ENCODE measurements around the gene INPP4B.

INPP4B gene

DNA sequence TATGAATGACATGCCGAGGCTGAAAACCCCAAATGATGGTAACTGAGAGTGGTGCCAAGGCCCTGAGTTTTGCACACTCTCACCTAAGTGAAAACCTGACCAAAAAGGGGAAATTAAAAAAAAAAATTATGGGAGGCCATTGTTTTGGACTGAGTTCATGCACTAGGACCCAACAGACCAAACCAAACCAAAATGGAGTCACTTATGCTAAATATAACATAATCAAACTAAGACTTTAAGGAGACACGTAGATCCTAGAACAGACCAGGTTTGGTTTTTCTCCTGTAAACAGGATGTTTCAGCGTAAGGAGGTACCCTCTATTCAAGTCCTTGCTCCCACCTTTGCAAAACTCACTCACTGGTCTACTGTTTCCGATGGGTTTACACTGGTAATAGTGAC lies 453.0 kb downstream of the INPP4B start:
- DNase-seq (ENCODE audit: extremely low read depth in 1 of 2, low read depth in 1 of 2): no peak

DNA sequence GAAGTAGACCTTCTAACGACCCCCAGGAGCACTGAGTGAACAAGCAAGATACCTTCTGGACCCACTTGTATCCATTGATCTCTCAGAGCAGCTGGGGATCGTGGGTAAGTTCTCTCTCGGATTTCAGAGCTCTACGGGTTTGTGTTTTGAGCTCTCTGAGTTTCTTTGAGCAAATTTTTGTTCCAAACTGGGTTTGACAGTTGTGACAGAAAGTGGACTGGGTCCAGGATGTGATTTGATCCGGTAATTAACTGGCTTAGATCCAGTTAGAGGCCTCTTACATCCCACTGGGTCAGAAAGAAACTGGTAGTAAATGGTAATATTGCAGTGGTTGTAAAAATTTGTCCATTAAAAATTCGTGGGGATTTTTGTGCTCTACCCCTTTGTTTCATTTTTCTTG lies 459.2 kb downstream of the INPP4B start:
- DNase-seq (ENCODE audit: extremely low read depth in 1 of 2, low read depth in 1 of 2): no peak

DNA sequence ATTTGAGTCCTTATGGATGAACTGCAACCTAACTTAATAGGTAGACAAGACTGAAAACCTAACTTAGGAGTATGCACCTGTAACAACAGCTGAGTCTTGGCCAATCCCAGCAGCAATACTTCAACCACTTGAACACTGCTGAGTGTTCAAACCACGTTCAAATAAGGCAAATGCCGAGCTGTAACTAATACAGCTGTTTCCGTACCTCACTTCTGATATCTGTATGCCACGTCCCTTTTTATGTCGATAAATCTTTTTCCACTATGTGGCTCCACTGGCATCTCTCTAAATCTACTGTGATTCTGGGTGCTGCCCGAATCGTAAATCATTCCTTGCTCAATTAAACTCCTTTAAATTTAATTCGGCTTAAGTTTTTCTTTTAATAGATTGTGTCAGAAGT lies 459.7 kb downstream of the INPP4B start:
- DNase-seq (ENCODE audit: extremely low read depth in 1 of 2, low read depth in 1 of 2): no peak

DNA sequence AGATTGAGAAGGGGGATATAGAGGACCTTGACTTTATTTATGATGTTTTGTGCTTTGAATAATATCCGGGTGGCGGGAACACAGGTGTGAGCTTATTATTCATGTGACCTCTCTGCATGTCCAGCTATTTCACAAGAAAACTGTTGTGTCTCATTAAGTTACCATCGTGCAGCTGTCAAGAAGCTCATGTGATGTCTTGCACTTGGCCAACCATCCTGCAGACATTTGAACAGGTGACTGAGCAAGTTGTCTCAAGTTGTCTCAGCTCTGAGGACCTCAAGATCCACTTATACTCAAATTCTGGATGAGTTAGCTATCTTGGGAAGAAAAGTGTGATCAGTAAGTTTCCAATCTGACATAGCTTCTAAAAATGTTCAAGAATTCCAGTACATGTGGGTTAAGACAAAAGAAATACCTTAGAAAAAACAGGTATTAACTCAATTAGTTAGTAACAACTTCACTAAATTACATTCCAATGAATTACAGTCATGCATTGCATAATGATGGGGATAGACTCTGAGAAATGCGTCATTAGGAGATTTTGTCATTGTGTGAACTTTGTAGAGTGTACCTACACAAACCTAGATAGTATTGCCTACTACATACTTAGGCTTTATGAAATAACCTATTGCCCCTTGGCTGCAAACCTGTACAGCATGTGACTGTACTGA lies 462.2 kb downstream of the INPP4B start:
- no peak for DNase-seq (ENCODE audit: extremely low read depth in 1 of 2, low read depth in 1 of 2)

DNA sequence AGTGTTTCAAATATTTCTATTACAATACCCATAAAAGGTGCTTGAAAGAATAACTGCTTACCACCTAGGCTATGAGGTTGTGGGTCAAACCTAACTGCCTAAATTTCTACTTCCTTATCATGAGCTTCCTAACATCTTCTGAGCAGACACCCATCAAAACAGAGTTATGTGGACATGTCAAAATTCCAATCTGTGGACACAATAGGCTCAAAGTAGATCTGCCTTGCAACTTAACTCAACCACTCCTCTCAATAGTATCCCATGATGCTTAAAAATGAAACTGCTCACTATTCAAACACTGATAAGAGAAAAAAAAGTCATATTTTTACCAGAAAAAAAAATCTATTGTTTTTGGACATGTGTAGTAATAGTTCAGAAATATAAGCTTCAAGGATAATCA lies 462.7 kb downstream of the INPP4B start:
- DNase-seq (ENCODE audit: extremely low read depth in 1 of 2, low read depth in 1 of 2): no peak

DNA sequence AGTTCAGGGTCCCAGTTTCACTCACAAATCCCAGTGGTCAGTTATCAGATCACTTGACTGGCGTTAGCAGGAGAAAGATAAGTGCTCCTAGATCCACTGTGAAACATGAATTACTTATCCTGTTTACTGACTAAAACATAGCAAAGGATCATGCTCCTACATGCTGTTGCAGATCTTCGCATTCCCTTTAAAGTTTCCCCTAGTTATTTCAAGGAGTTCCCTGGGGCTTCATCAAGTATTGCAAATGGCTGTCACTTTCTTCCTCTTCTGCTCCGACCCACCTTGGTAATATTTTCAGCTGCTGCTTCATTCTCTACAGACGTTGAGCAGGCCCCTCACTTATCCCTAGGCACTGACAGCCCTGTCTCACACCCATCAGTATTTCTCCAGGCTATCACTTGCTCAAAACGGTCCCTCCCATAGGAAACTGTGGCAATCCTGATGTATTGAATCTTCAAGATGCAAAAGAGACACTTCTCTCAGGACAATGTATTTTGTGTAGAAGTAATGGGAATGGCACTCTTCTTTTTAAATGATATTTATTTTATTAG lies 466.0 kb downstream of the INPP4B start:
- no peak for DNase-seq (ENCODE audit: extremely low read depth in 1 of 2, low read depth in 1 of 2)

DNA sequence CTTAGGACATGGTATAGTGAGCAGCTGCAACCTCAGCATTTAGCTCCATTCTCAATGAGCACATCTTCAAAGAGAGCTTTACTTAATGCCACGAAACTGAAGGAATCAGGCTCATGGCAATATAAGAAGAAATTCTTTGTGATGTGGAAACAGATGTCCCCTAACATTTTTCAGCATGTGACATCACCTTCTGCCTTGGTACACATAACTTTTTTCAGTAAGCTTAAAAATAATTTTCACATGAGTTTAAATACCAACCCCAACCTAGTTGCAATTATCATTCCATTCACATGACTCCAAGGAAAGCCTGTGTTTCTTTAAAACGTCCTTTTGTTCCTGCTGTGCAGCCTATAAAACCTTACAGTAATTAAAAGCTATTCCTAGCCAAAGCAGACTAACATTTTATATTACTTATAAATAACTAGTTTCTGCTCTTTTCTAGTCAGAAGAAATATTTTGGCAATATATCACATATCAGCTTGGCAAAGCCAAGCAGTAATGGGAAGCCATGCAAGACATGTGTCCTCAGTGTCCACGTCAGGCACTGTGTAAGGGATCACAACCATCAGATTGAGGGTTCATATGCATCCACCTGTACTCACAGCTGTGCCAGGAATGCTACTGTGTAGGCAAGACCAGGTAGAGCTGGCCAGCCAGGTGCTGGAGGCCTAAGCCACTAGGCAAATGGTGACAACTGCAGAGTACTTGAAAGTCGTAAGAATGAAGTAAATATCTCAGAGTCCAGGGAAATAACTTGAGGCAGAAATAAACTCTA lies 466.6 kb downstream of the INPP4B start:
- no peak for DNase-seq (ENCODE audit: extremely low read depth in 1 of 2, low read depth in 1 of 2)

DNA sequence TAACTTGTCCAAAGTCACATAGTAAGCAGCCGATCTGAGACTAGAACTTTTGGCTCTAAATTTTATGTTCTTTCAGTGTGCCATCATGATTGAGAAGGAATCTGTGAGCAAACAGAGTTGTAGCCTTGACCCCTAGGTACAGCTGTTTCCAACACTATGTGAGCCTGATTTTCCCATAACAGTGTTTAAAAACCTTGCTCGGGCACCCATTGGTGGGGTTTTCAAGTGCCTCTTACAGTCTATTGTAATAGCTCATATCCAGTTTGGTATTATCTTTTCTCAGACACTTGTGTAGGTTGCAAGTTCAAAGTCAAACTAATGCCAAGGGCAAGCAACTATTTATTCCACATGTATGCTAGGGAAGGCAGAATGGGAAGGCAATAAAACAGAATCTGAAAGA lies 467.9 kb downstream of the INPP4B start:
- DNase-seq (ENCODE audit: extremely low read depth in 1 of 2, low read depth in 1 of 2): no peak

DNA sequence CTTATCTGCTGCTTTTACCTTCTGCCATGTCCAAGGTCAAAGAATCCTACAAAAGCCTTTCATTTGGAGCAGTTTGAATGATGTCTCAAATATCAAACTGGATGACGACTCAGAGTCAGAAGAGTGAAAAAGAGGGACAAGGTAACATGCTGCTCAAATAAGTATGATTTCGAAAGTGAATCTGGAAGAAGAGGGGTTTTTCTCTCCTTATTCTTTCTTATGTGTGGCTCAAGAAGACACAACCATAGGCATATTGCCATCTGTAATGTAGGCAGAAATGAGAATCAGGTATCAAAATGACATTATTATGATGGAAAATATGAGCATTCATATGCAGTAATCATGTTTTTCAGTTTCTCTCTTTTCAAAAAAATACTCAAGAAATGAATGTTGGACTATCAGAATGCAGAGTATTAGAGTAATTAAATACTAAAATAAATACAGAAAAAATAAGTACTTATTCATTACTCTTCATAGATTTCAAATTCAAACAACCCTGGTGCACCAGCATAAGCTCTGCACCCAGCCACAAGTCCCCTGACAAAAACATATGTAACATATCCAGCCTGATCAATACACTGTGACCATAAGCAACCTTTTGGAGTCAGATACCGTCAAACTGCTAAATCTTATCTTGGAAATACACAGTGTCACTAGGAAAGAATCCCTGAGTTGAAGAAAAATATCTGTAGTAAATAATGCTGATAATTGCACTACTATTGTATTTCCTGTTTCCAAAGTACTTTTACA lies 468.6 kb downstream of the INPP4B start:
- DNase-seq (ENCODE audit: extremely low read depth in 1 of 2, low read depth in 1 of 2): no peak

DNA sequence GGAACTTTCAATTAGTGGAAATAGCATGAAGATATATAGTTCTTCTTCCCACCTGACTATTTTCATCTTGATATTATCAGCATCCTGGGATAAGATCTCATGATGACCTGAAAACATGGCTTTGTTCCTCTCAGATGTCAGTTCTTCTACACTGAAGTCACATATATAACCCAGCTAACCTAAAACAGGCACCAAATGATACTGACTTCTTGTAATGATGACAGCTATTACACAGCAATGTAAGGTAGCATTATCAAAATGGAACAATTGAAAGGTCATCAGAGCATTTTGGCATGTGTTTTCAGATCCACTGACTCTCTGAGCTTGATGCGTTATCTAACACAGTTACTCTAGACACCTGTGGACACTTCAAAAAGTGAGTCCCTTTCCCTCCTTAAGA lies 469.9 kb downstream of the INPP4B start:
- DNase-seq (ENCODE audit: extremely low read depth in 1 of 2, low read depth in 1 of 2): no peak

DNA sequence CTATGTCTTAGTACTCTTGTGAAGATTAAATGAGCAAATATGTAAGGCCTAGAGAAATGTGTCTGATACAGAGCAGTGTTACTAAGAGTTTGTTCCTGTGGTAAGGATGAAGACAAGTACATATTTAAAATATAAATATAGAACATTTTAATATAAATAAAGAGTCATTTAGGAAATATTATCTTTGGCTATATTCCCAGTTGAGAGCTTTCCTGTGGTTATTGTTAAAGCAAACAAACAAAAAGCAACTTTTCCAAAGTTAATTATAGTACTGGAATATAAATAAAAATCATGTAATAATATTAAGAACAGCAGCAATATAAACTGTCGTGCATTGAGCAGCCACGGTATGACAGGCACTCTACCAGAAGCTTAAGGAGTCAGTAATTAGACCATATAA lies 472.5 kb downstream of the INPP4B start:
- DNase-seq (ENCODE audit: extremely low read depth in 1 of 2, low read depth in 1 of 2): no peak

DNA sequence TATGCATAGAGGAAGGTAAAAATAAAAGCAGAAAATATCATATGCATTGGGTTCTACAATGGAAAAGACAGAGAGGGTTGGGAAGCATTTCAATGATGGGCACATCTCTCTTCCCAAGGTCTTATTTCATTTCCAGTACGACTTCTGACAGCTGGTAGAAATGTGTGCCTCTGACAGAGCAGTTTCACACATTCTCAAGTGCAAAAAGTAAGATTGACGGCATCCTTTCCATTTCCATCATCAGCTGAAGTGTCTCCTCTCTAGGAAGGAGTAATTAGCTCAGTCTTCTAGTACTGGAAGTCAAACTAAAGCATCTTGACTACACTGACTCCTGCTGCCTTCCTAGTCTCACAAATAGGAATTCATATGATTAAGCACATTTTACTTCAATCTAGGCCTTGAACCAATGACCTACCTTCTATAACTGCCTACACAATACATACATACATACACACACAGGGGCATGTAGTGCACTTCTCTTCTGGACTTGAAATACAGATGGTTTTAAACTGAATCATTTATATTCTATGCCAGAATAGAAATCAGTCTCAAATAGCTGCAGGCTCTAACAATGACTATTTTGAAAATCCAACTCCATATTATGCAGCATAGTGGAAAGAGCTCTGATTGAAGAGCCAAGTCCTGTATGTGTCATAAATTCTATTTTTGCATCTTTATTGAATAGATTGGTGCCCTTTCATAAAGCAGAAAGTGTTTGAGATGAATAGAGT lies 473.4 kb downstream of the INPP4B start:
- no peak for DNase-seq (ENCODE audit: extremely low read depth in 1 of 2, low read depth in 1 of 2)

DNA sequence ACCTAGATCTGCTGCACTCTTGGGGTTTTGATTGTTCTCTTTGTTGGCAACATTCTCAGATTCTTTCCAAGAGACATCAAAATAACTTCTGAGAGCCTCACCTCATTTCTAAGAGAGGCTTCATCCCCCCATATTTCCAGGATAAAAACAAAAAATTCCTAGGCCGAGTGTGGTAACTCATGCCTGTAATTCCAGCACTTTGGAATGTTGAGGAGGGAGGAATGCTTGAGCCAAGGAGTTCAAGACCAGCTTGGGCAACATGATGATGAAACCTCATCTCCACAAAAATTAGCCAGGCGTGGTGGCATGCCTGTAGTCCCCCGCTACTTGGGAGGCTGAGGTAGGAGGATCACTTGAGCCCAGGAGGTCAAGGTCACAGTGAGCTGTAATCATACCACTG lies 477.0 kb downstream of the INPP4B start:
- no peak for DNase-seq (ENCODE audit: extremely low read depth in 1 of 2, low read depth in 1 of 2)

DNA sequence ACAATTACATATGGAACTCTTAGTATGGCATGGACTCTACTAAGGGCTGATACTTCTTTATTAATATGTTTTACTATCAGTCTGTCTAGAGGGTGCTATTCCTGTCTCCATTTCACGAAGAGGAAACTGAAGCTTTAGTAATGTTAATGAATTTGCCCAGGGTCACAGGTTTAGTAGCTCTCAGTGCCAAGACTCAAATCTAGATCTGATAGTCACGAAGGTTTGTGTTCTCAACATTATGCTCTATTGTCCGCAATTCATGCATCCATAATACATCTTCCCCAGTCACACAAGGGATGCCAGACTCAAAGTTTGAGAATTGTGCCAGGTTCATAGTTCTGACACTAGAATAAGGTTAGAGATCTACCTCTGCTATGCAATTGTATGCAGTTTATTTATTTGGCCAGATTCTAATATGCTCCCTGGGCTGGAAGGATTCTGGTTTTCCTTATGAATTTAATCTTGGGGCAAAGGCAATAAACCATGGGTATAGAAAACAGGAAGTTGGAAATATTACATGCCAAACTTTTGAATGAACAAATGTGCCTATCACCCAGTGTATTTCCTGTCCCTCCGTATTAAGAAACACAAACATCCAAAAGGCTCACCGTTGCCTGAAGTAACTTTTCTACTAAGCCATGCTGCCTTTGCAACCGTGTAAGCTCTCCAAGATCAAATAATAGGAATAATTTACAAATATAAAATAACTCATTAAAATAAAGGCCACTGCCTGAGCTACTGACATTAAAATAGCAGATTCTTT lies 478.5 kb downstream of the INPP4B start:
- no peak for DNase-seq (ENCODE audit: extremely low read depth in 1 of 2, low read depth in 1 of 2)

DNA sequence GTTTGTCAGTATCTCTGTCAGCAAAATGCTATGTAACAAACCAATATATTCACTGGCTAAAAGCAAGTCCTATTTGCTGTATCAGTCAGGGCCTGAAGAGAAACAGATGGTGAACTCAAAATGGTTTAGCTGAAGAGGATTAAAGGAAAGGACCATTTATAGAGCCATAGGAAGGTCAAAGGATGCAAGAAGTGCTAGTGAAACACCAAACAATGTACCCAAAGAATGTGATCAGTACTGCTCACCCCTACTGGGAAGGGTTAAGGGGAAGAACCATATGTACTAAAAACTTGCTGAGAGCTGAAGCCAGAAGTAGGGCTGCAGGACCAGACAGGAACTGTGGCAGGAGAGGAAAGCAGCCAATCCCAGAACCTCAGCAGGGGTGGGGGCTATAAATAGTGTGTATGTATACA lies 479.3 kb downstream of the INPP4B start:
- DNase-seq (ENCODE audit: extremely low read depth in 1 of 2, low read depth in 1 of 2): no peak

DNA sequence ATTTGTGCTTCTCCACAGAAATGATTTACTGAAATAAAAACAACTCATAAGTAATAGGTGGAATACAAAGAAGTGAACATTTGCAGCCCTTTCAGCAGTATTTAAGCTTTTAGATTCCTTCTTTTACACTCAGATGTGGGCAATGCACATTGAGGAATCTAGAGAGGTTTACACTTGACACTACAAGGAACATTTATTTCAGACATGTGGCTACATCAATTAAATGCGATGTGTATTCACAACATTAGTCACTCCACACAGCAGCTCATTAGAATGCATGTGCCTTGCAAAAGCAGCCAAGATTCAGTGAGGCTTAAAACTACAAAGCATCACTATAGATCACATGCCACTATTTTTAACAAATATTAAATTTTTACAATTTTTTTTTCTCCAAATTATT lies 480.7 kb downstream of the INPP4B start:
- DNase-seq (ENCODE audit: extremely low read depth in 1 of 2, low read depth in 1 of 2): no peak

DNA sequence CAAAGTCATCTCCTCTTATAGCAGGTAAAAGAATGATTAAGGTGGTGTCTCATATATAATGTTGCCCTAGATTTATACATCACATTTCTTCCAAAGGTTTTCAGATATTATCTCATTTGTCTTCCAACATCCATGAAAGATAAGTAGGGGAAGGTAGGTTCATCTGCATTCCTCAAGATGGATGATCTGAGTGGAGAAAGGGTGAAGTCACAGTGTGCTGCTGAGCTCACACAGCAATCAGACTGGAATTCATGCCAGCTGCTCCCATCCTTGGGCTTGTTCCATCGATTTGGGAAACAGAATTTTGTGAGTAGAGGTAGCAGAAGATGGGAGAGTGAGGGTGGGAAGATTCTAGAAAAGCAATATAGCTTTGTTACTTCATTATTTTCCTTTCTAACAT lies 482.4 kb downstream of the INPP4B start:
- no peak for DNase-seq (ENCODE audit: extremely low read depth in 1 of 2, low read depth in 1 of 2)

DNA sequence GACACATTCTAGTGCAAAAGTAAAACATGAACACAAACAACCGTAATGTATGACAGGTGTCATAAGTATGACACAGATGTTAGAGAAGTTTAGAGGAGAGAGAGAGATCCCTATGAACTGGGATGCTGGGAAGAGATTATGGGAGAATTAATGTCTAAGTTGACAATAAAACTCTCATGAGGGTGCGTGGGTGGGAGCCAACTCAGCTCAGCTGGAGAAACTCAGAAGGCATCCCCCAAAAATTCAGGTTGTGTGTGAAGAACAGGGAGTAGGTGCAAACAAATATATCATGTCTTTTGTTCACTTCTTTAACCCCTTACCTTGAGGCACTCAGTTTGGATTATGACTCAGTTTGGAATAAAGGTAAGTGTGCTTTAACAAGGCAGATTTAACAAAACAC lies 484.1 kb downstream of the INPP4B start:
- DNase-seq (ENCODE audit: extremely low read depth in 1 of 2, low read depth in 1 of 2): no peak

DNA sequence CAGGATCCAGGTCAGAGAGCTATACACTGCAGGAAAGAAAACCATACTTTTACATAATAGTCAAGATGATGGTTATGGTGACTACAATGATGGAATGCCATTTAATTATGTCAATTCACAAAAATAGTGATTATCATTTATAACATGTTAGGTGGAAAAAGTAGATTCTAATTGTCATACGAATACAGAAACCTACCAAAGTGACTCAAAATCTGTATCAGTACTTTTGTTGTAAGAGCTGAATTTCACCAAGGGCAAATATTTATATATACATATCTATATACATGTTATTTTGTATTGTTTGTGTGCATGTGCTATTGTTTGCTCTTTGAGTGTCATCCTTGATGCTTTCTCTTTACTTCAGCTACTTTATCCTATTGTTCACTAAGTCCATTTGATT lies 485.4 kb downstream of the INPP4B start:
- DNase-seq (ENCODE audit: extremely low read depth in 1 of 2, low read depth in 1 of 2): no peak

DNA sequence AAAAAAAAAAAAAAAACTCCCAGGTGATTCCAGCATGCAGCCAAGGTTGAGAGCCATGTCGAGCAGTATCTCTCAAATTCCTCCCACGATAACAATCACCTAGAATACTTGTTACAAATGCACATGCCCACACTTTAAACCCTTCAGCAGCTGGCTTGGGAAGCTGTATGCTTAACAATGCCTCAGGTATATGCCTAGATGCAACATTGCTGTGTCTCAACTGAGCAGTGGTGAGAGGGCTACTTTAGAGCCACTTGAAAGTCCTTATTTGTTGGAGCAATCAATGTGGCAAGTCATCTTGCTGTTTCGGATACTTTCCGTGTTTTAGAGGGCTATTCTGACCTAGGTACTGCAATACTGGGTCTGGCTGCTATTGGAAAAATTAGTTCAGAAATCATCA lies 487.4 kb downstream of the INPP4B start:
- DNase-seq (ENCODE audit: extremely low read depth in 1 of 2, low read depth in 1 of 2): no peak
